ENCODE results near the gene TTLL9.
"Not testable (repeated sequence)": the region's sequence is repeated elsewhere in the genome, so short reads cannot be mapped to it uniquely, and the experiment has no call there.

- TF ChIP-seq CTCF, POLR2AphosphoS5, POLR2A, EP300 (IDR thresholded peaks at IDR 0.05): not testable (repeated sequence)
These were observed 47.6 kb downstream of the TTLL9 start for GRCh38 chr20:31917962-31918412.

Measured in stomach (tissue), 4 donors.